PFSK-1 (cell line): ENCODE results near the gene SCUBE2.

Source experiments
- FOXP2 ChIP-seq: optimal IDR thresholded peaks from 2 replicates; pipeline ENCODE3; 2011; ENCODE audit warnings: borderline replicate concordance, control low read depth, inconsistent platforms; ENCODE audit not compliant: insufficient read depth; ENCODE audit errors: extremely low read length, extremely low read depth
- POLR2AphosphoS5 ChIP-seq: IDR thresholded peaks from 2 replicates; pipeline ENCODE4 v1.6.1; 2012; ENCODE audit warnings: low read depth, mild to moderate bottlenecking, control low read depth, low read length, moderate library complexity
- SIN3A ChIP-seq: IDR thresholded peaks from 2 replicates; pipeline ENCODE4 v1.6.1; 2012; ENCODE audit warnings: mild to moderate bottlenecking, low read length, moderate library complexity, borderline replicate concordance; ENCODE audit not compliant: insufficient read depth
- TAF1 ChIP-seq: IDR thresholded peaks from 2 replicates; pipeline ENCODE4 v1.6.1; 2012; ENCODE audit warnings: low read length, control low read depth, borderline replicate concordance; ENCODE audit not compliant: insufficient read depth
- TF ChIP-seq, protein P1 (sequence below), 2 experiments: IDR thresholded peaks; 2 replicates each; pipeline versions ENCODE4 v1.6.1 to v1.8.0; 2011 to 2012; ENCODE audit warnings: low read depth in 2 of 2, low read length in 2 of 2, control low read depth in 1 of 2, inconsistent platforms in 1 of 2, mild to moderate bottlenecking in 1 of 2, moderate library complexity in 1 of 2; ENCODE audit not compliant: insufficient read depth in 1 of 2

SCUBE2 gene

DNA sequence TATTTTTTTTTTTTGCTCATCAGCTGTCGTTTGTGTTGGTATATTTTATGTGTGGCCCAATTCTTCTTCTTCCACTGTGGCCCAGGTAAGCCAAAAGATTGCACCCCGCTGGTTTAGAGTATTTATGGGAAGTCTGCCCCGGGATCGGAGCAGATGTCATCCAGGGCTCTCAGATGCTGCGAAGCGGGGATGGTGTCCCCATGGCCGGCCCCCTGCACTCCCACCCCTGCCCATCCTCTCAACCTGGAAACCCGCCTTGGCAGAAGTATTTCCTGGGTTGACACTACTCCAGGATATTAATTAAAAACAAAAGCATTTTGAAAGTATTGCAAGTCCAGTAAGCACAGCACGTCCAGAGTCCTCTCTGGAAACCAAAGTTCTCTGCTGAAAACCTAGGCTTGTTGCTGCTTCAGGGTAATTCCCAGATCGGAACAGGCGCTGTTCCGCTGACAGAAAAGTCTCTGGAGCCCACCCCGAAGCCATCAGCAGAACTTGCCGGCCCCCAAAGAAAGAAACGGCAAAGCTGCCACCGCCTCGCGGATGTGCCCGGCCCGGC, 833 bp downstream of the SCUBE2 start:
- TF ChIP-seq, protein P1, sequence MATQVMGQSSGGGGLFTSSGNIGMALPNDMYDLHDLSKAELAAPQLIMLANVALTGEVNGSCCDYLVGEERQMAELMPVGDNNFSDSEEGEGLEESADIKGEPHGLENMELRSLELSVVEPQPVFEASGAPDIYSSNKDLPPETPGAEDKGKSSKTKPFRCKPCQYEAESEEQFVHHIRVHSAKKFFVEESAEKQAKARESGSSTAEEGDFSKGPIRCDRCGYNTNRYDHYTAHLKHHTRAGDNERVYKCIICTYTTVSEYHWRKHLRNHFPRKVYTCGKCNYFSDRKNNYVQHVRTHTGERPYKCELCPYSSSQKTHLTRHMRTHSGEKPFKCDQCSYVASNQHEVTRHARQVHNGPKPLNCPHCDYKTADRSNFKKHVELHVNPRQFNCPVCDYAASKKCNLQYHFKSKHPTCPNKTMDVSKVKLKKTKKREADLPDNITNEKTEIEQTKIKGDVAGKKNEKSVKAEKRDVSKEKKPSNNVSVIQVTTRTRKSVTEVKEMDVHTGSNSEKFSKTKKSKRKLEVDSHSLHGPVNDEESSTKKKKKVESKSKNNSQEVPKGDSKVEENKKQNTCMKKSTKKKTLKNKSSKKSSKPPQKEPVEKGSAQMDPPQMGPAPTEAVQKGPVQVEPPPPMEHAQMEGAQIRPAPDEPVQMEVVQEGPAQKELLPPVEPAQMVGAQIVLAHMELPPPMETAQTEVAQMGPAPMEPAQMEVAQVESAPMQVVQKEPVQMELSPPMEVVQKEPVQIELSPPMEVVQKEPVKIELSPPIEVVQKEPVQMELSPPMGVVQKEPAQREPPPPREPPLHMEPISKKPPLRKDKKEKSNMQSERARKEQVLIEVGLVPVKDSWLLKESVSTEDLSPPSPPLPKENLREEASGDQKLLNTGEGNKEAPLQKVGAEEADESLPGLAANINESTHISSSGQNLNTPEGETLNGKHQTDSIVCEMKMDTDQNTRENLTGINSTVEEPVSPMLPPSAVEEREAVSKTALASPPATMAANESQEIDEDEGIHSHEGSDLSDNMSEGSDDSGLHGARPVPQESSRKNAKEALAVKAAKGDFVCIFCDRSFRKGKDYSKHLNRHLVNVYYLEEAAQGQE (IDR thresholded peaks at IDR 0.05; ENCODE audit: insufficient read depth in 1 of 2, low read depth in 2 of 2, low read length in 2 of 2) = no peak

DNA sequence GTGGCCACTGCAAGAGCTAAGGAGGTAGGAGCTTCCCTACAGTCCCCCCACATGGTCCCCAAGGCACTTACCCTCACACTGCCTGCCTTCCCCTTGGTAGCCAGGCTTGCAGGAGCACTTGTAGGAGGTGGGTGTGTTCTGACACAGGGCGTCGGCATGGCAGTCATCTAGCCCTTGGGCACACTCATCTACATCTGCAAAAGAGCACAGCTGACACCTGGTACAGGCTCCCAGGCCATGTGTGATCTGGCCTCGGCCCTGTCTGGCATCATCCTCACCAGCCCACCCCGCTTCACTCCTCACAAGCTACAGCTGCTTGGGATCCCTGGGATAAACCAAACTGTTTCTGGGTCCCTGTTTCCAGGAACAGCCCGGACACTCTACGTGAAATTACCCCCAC, 1.8 kb downstream of the SCUBE2 start:
- TF ChIP-seq FOXP2 (no peak), SIN3A (no peak), POLR2AphosphoS5 (no peak), TAF1 (no peak)
- TF ChIP-seq, protein P1 (IDR thresholded peaks at IDR 0.05; ENCODE audit: insufficient read depth in 1 of 2, low read depth in 2 of 2, low read length in 2 of 2) = no peak

DNA sequence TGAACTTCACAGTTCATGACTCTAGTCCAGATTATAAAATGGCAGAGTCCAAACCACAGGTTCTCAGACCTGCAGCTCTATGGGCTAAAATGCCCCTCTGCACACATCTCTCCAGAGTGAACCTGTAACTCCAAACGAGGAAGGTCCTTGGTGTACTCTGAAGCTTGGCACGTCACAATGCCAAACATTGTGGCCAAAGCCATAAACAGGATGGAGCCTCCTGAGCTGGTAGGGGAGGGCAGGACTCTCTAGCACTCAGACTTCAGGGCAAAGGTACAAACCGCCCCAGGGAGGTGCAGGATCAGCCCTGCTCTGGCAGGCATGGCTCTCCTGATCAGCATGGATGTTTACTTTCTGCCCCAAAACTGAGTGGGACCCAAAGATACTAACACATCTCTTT, 2.3 kb downstream of the SCUBE2 start:
- no peak for TF ChIP-seq TAF1
- TF ChIP-seq SIN3A = no peak
- TF ChIP-seq POLR2AphosphoS5 = no peak
- TF ChIP-seq, protein P1 (IDR thresholded peaks at IDR 0.05; ENCODE audit: insufficient read depth in 1 of 2, low read depth in 2 of 2, low read length in 2 of 2) = no peak
- TF ChIP-seq FOXP2 = no peak

DNA sequence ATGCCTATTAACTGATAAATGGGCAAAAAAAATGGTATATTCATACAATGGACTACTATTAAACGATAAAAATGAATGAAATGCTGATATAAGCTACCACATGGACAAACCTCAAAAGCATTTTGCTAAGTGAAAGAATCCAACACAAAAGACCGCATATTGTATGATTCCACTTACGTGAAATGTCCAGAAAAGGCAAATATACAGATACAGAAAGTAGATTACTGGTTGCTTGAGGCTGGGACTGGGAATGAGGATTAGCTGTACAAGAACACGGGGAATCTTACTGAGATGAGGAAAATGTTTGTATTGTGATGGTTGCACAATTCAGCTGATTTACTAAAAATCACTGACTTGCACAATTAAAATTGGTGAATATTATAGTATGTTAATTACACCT, 8.8 kb downstream of the SCUBE2 start:
- TF ChIP-seq TAF1 = no peak
- TF ChIP-seq, protein P1 (IDR thresholded peaks at IDR 0.05; ENCODE audit: insufficient read depth in 1 of 2, low read depth in 2 of 2, low read length in 2 of 2) = no peak
- TF ChIP-seq POLR2AphosphoS5 = no peak
- TF ChIP-seq FOXP2 = no peak
- TF ChIP-seq SIN3A = no peak

DNA sequence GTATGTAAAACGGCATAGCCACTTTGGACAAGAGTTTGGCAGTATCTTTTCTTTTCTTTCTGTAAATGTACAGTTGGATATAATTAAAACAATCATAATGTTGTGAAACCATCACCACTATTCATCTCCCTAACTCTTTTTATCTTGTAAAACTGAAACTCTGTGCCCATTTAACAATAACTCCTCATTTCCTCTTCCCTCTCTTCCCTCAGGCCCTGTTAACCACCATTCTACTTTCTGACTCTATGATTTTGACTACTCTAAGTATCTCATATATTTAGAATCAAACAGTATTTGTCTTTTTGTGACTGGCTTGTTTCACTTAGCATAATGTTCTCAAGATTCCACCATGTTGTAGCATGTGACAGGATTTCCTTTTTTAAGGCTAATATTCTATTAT, 10.2 kb downstream of the SCUBE2 start:
- TF ChIP-seq TAF1 (no peak), POLR2AphosphoS5 (no peak), FOXP2 (no peak), SIN3A (no peak)
- TF ChIP-seq, protein P1 (IDR thresholded peaks at IDR 0.05; ENCODE audit: insufficient read depth in 1 of 2, low read depth in 2 of 2, low read length in 2 of 2) = no peak
